HepG2 (cell line): ENCODE measurements around the gene RTP2. TPM values are rescaled to one million over a fixed set of nuclear protein-coding genes. Genes with fewer than 3 reads are reported as not detected.

Source experiments
- ATAC-seq: fragments of 200-7000 bp; cut with Tn5 transposase; 3 replicates; pipeline ENCODE4 v1.9.1; 2020; ENCODE audit warnings: mild to moderate bottlenecking, moderate library complexity
- BruUV-seq: library from RNA; stranded (reverse); fragments of 400-500 nt; replicated peaks from 2 replicates; lab custom pipeline; 2021; lab: Mats Ljungman, UMichigan
- CTCF ChIA-PET: fragments of 300-600 bp; formaldehyde crosslinking; extraction: SDS; loops from one replicate; lab custom pipeline; 2021; ENCODE audit warnings: low total read pairs, inconsistent platforms, low intra/inter-chr PET ratio; lab: Yijun Ruan, JAX
- POLR2A ChIA-PET: fragments of 350-600 bp; sonication (Branson Sonifier 250); formaldehyde crosslinking; loops from one replicate; lab custom pipeline; 2020; ENCODE audit warnings: antibody characterized with exemption, inconsistent platforms; lab: Yijun Ruan, JAX
- DNase-seq: peaks from one replicate; pipeline ENCODE4 v3.0.0-alpha.2; 2015; ENCODE audit warnings: low spot score
- FAIRE-seq: peaks from 3 replicates; lab custom pipeline; 2011; peaks lifted over from hg19 to GRCh38; lab: Jason Lieb, UNC
- H2AFZ ChIP-seq: one replicate; pipeline ENCODE4 v1.6.1; 2011; ENCODE audit warnings: low read length, inconsistent platforms
- H3K27ac ChIP-seq: fragments of 300-600 bp; 3 replicates; pipeline ENCODE4 v1.8.0; 2011; ENCODE audit warnings: mixed run types, mild to moderate bottlenecking, mixed read lengths, low read length, inconsistent platforms; ENCODE audit not compliant: insufficient read depth; ENCODE audit errors: extremely low read length
- H3K27me3 ChIP-seq, 2 experiments: fragments of 200-600 bp in 1 of 2; 2 replicates in 1 of 2; 3 replicates in 1 of 2; pipeline versions ENCODE4 v1.6.0 to v1.8.0; 2011; ENCODE audit warnings: low read length in 2 of 2, mild to moderate bottlenecking in 2 of 2, moderate library complexity in 2 of 2, inconsistent platforms in 1 of 2; ENCODE audit not compliant: insufficient read depth in 2 of 2, control insufficient read depth in 1 of 2
- H3K36me3 ChIP-seq, 2 experiments: fragments of 200-600 bp in 1 of 2; replicated peaks in 1 of 2; 2 replicates in 1 of 2; 3 replicates in 1 of 2; pipeline versions ENCODE4 v1.5.1 to v1.8.0; 2011; ENCODE audit warnings: low read length in 2 of 2, inconsistent platforms in 1 of 2; ENCODE audit not compliant: insufficient read depth in 2 of 2, control insufficient read depth in 1 of 2
- H3K4me1 ChIP-seq: 2 replicates; pipeline ENCODE4 v1.5.1; 2012; ENCODE audit warnings: low read length, inconsistent platforms; ENCODE audit not compliant: insufficient read depth
- H3K4me2 ChIP-seq: 2 replicates; pipeline ENCODE4 v1.6.0; 2011; ENCODE audit warnings: low read depth, low read length, inconsistent platforms
- H3K4me3 ChIP-seq, 3 experiments: fragments of 200-600 bp in 1 of 3; sonication (generic), shearing (Covaris generic) in 1 of 3; replicated peaks in 1 of 3; 2 replicates each; pipeline ENCODE4 v1.5.1; 2011 to 2016; ENCODE audit warnings: low read length in 3 of 3, inconsistent platforms in 2 of 3, low read depth in 2 of 3, mild to moderate bottlenecking in 2 of 3, control low read depth in 1 of 3, mixed read lengths in 1 of 3; ENCODE audit not compliant: insufficient read depth in 1 of 3
- H3K79me2 ChIP-seq: one replicate; pipeline ENCODE4 v1.6.1; 2011; ENCODE audit warnings: low read length, inconsistent platforms; ENCODE audit not compliant: insufficient read depth
- H3K9ac ChIP-seq: 2 replicates; pipeline ENCODE4 v1.6.0; 2011; ENCODE audit warnings: mild to moderate bottlenecking, low read depth, low read length, inconsistent platforms; ENCODE audit not compliant: insufficient read depth
- H3K9me3 ChIP-seq: 2 replicates; pipeline ENCODE4 v1.5.1; 2012; ENCODE audit warnings: mild to moderate bottlenecking, low read length
- H4K20me1 ChIP-seq: 2 replicates; pipeline ENCODE4 v1.6.0; 2011; ENCODE audit warnings: inconsistent platforms, mild to moderate bottlenecking, low read length, moderate library complexity; ENCODE audit not compliant: insufficient read depth
- DBP ChIP-seq: sonication (generic); formaldehyde crosslinking; IDR thresholded peaks from 2 replicates; pipeline ENCODE4 v1.4.0; 2020; ENCODE audit warnings: missing genetic modification reagents; ENCODE audit errors: not compliant biosample characterization
- JUN ChIP-seq: sonication (generic); formaldehyde crosslinking; IDR thresholded peaks from 2 replicates; pipeline ENCODE4 v1.4.0; 2020; ENCODE audit warnings: mild to moderate bottlenecking, missing genetic modification reagents
- KDM2A ChIP-seq: sonication (generic); formaldehyde crosslinking; IDR thresholded peaks from 2 replicates; pipeline ENCODE4 v1.4.0; 2020; ENCODE audit warnings: low read depth, missing genetic modification reagents, borderline replicate concordance
- KDM5B ChIP-seq: sonication (generic); formaldehyde crosslinking; IDR thresholded peaks from 2 replicates; pipeline ENCODE4 v1.4.0; 2020; ENCODE audit warnings: missing genetic modification reagents, mild to moderate bottlenecking, borderline replicate concordance
- ZBTB3 ChIP-seq: sonication (generic); formaldehyde crosslinking; IDR thresholded peaks from 2 replicates; pipeline ENCODE4 v1.4.0; 2020; ENCODE audit warnings: low read depth, mild to moderate bottlenecking, moderate library complexity, missing genetic modification reagents, borderline replicate concordance
- ZFP90 ChIP-seq: sonication (generic); formaldehyde crosslinking; IDR thresholded peaks from 2 replicates; pipeline ENCODE4 v1.8.0; 2022; ENCODE audit warnings: missing genetic modification reagents, mild to moderate bottlenecking, inconsistent platforms, borderline replicate concordance
- ZNF441 ChIP-seq: sonication (generic); formaldehyde crosslinking; IDR thresholded peaks from 2 replicates; pipeline ENCODE4 v1.7.0; 2021; ENCODE audit warnings: missing genetic modification reagents, borderline replicate concordance
- WGBS: methylation state at CpG from one replicate; pipeline ENCODE4 v1.1.6; 2017; ENCODE audit warnings: low lambda C conversion rate; 5-methylcytosine and 5-hydroxymethylcytosine counted together
- in situ Hi-C: cut with HindIII; loops from 2 replicates; pipeline ENCODE4 v1.10.0; 2017; ENCODE audit warnings: low pct_unique_long_range_greater_than_20kb; ENCODE audit not compliant: extremely low pct_ligation_motif_present
- intact Hi-C: fragments of 100-400 bp; cut with micrococcal nuclease; formaldehyde crosslinking; loops from one replicate; pipeline ENCODE4 v1.10.0; 2022; ENCODE audit not compliant: unreplicated experiment
- polyA plus RNA-seq, 8 experiments: library from polyadenylated mRNA; depleted of rRNA in 3 of 8; stranded (reverse) in 7 of 8; unstranded in 1 of 8; fragments of >200 nt; fragmentation: Illumina TruSeq in 4 of 8; extraction: Trizol in 4 of 8; gene quantifications; 2 replicates each; pipeline versions ENCODE4 v1.2.1 to v1.2.3, GENCODE V29; 2011 to 2016; ENCODE audit warnings: low read depth in 4 of 8, missing spikeins in 1 of 8, mixed read lengths in 1 of 8; ENCODE audit not compliant: insufficient read depth in 1 of 8
- total RNA-seq, 5 experiments: library from RNA; depleted of rRNA; stranded (reverse); fragments of >200 nt; fragmentation: Illumina TruSeq; extraction: Trizol; gene quantifications; 2 replicates each; pipeline ENCODE4 v1.2.3, GENCODE V29; 2016; ENCODE audit warnings: low read depth in 1 of 5

Gene RTP2
- total and polyA plus RNA-seq, 2 of the 13 experiments (the other 11 are each of a cell fraction or from before 2014, with no cell fraction given): not detected

- H2AFZ ChIP-seq: no peak overlapping the region
- TF ChIP-seq ZFP90 (0 out of 2 replicates have a peak, but pooled peaks have one; percentile 1), KDM2A (CRISPR knock-in tag) (no peak), ZBTB3 (no peak), DBP (CRISPR knock-in tag) (no peak), ZNF441 (no peak), KDM5B (CRISPR knock-in tag) (no peak), JUN (CRISPR knock-in tag) (no peak)
- TF ChIP-seq, all 625 proteins: peak for 1
- peaks cover 42% of the 10 kb centered on the region for H3K79me2 ChIP-seq
- in situ Hi-C loops: loop anchor here (10.0 to 25.0 kb wide), 6 partner anchors 257 to 1397 kb away; no protein-coding TSS in a partner anchor
- H3K4me2 ChIP-seq: peak overlapping the region; percentile 83
- peaks cover 51% of the 10 kb centered on the region for H3K4me1 ChIP-seq
- H3K9ac ChIP-seq: peak overlapping the region; percentile 6; the same call in 1 of the 2 replicates
- DNase-seq (no peak), ATAC-seq (no peak), FAIRE-seq (no peak)
- no TSS peak for BruUV-seq
- no peaks in the 10 kb centered on the region for H3K9me3 ChIP-seq
- peaks cover 17% of the 10 kb centered on the region; the same call in 1 of the 2 replicates for H4K20me1 ChIP-seq
- 42% methylated on average over 5 of the region's 5 CpGs for WGBS
- H3K4me3 ChIP-seq: no peak overlapping the region
- peaks cover 0 to 5% of the 10 kb centered on the region in 2 experiments; a peak in 1 of 5 replicates for H3K27me3 ChIP-seq
- ChIA-PET POLR2A (interaction anchor here (0.6 to 3.6 kb wide), 11 partner anchors 11 to 999 kb away, joined by 3 to 64 read pairs (median 4); no protein-coding TSS in a partner anchor), CTCF (no interaction called here)
- H3K27ac ChIP-seq: peak overlapping the region; percentile 100
- intact Hi-C loops: loop anchor here (5.0 to 10.0 kb wide), 3 partner anchors 235 to 1297 kb away; no protein-coding TSS in a partner anchor
- H3K36me3 ChIP-seq: no peaks in the 10 kb centered on the region
These were observed 45.1 kb upstream of the RTP2 start for GRCh38 chr3:187747506-187747905.
